ENCODE data around the gene KCNIP1. TPM values are rescaled to one million over a fixed set of nuclear protein-coding genes. Genes with fewer than 3 reads are reported as not detected.

KCNIP1 gene
- polyA plus RNA-seq, 1 donor from 2014 or later: 13.8 TPM

DNA sequence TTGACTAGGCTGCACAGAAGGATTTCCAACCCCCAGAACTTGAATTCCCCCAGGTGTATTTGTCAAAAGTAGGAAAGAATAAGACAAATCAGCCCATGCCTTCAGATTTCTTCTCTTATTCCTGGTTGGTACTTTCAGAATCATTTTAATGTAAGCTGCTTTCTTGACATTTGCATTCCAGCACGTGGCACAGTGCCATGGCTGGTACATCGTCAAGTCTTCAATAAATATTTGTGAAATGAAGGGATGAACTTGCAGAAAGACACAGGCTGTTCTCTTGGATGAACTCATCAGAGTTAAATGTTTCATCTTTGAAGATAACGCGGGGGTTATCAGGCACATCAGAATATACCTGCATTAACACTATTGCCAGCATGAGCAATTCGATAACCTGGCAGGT lies 14.5 kb downstream of the KCNIP1 start:
- Histone ChIP-seq H3K4me2 (ENCODE audit: low read length) (no peak overlapping the region), H3K9me3 (ENCODE audit: low read length) (no peaks in the 10 kb centered on the region), H3K9ac (ENCODE audit: low read length) (no peak overlapping the region), H3K9me2 (ENCODE audit: insufficient read depth, low read length) (no peaks in the 10 kb centered on the region), H4K20me1 (ENCODE audit: insufficient read depth) (no peaks in the 10 kb centered on the region), H3K27me3 (ENCODE audit: insufficient read depth, low read depth, low read length) (no peaks in the 10 kb centered on the region), H3K79me2 (replicated peaks; ENCODE audit: insufficient read depth, low read length) (no peaks in the 10 kb centered on the region), H2AFZ (ENCODE audit: low read depth, low read length) (no peak overlapping the region), H3K4me3 (ENCODE audit: low read length) (no peak overlapping the region), H3K27ac (ENCODE audit: low read length) (no peak overlapping the region), H3K36me3 (ENCODE audit: insufficient read depth, low read length) (no peaks in the 10 kb centered on the region), H3F3A (ENCODE audit: insufficient read depth, low read length, poor library complexity, severe bottlenecking) (no peaks in the 10 kb centered on the region)
- TF ChIP-seq, protein P1, sequence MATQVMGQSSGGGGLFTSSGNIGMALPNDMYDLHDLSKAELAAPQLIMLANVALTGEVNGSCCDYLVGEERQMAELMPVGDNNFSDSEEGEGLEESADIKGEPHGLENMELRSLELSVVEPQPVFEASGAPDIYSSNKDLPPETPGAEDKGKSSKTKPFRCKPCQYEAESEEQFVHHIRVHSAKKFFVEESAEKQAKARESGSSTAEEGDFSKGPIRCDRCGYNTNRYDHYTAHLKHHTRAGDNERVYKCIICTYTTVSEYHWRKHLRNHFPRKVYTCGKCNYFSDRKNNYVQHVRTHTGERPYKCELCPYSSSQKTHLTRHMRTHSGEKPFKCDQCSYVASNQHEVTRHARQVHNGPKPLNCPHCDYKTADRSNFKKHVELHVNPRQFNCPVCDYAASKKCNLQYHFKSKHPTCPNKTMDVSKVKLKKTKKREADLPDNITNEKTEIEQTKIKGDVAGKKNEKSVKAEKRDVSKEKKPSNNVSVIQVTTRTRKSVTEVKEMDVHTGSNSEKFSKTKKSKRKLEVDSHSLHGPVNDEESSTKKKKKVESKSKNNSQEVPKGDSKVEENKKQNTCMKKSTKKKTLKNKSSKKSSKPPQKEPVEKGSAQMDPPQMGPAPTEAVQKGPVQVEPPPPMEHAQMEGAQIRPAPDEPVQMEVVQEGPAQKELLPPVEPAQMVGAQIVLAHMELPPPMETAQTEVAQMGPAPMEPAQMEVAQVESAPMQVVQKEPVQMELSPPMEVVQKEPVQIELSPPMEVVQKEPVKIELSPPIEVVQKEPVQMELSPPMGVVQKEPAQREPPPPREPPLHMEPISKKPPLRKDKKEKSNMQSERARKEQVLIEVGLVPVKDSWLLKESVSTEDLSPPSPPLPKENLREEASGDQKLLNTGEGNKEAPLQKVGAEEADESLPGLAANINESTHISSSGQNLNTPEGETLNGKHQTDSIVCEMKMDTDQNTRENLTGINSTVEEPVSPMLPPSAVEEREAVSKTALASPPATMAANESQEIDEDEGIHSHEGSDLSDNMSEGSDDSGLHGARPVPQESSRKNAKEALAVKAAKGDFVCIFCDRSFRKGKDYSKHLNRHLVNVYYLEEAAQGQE (IDR thresholded peaks at IDR 0.05; ENCODE audit: borderline replicate concordance): no peak
- TF ChIP-seq RAD21 (conservative IDR thresholded peaks at IDR 0.05) (no peak), CTCF (IDR thresholded peaks at IDR 0.05; ENCODE audit: poor library complexity, severe bottlenecking) (no peak), TAF1 (IDR thresholded peaks at IDR 0.05; ENCODE audit: low read depth) (no peak), POLR2AphosphoS5 (IDR thresholded peaks at IDR 0.05) (no peak), EZH2 (IDR thresholded peaks at IDR 0.05; ENCODE audit: borderline replicate concordance, insufficient read depth, low read length, poor library complexity, severe bottlenecking) (no peak), MXI1 (conservative IDR thresholded peaks at IDR 0.05; ENCODE audit: poor library complexity, severe bottlenecking) (no peak), SMC3 (conservative IDR thresholded peaks at IDR 0.05; ENCODE audit: poor library complexity) (no peak), EP300 (conservative IDR thresholded peaks at IDR 0.05; ENCODE audit: poor library complexity, severe bottlenecking) (no peak)

GRCh38 chr5:170519549-170519948 lies 15.7 kb downstream of the KCNIP1 start:
- Histone ChIP-seq H3K9ac (ENCODE audit: low read length) (no peak overlapping the region), H4K20me1 (ENCODE audit: insufficient read depth) (no peaks in the 10 kb centered on the region), H2AFZ (ENCODE audit: low read depth, low read length) (no peak overlapping the region), H3K27me3 (ENCODE audit: insufficient read depth, low read depth, low read length) (no peaks in the 10 kb centered on the region), H3K79me2 (replicated peaks; ENCODE audit: insufficient read depth, low read length) (no peaks in the 10 kb centered on the region), H3F3A (ENCODE audit: insufficient read depth, low read length, poor library complexity, severe bottlenecking) (no peaks in the 10 kb centered on the region), H3K27ac (ENCODE audit: low read length) (no peak overlapping the region), H3K36me3 (ENCODE audit: insufficient read depth, low read length) (no peaks in the 10 kb centered on the region), H3K4me2 (ENCODE audit: low read length) (no peak overlapping the region), H3K9me2 (ENCODE audit: insufficient read depth, low read length) (no peaks in the 10 kb centered on the region), H3K9me3 (ENCODE audit: low read length) (no peaks in the 10 kb centered on the region), H3K4me3 (ENCODE audit: low read length) (no peak overlapping the region)
- TF ChIP-seq TAF1 (IDR thresholded peaks at IDR 0.05; ENCODE audit: low read depth) (no peak), CTCF (IDR thresholded peaks at IDR 0.05; ENCODE audit: poor library complexity, severe bottlenecking) (no peak), EZH2 (IDR thresholded peaks at IDR 0.05; ENCODE audit: borderline replicate concordance, insufficient read depth, low read length, poor library complexity, severe bottlenecking) (no peak), MXI1 (conservative IDR thresholded peaks at IDR 0.05; ENCODE audit: poor library complexity, severe bottlenecking) (no peak), EP300 (conservative IDR thresholded peaks at IDR 0.05; ENCODE audit: poor library complexity, severe bottlenecking) (no peak), POLR2AphosphoS5 (IDR thresholded peaks at IDR 0.05) (no peak), SMC3 (conservative IDR thresholded peaks at IDR 0.05; ENCODE audit: poor library complexity) (no peak), RAD21 (conservative IDR thresholded peaks at IDR 0.05) (no peak)
- TF ChIP-seq, protein P1 (IDR thresholded peaks at IDR 0.05; ENCODE audit: borderline replicate concordance): no peak
